ENCODE measurements around the gene KCNJ16.

GRCh38 chr17:70124723-70125122, 49.7 kb downstream of the KCNJ16 start:
- no peak for TF ChIP-seq U2AF2 (optimal IDR thresholded peaks at IDR 0.05; ENCODE audit: low read depth, low read length)
- TF ChIP-seq ZNF134 (CRISPR knock-in tag; conservative IDR thresholded peaks at IDR 0.05), result no peak
- no peak for TF ChIP-seq ZNF592 (IDR thresholded peaks at IDR 0.05)
- no peak for TF ChIP-seq GATA2 (CRISPR knock-in tag; IDR thresholded peaks at IDR 0.05)
- TF ChIP-seq MECOM (CRISPR knock-in tag; IDR thresholded peaks at IDR 0.05), result no peak
- TF ChIP-seq YY1 (IDR thresholded peaks at IDR 0.05; ENCODE audit: borderline replicate concordance in 1 of 3, control insufficient read depth in 1 of 3, extremely low read depth in 1 of 3, insufficient read depth in 3 of 3, insufficient read length in 1 of 3, insufficient replicate concordance in 2 of 3, low read depth in 1 of 3, low read length in 2 of 3), result no peak
- no peak for TF ChIP-seq RBM14 (IDR thresholded peaks at IDR 0.05; ENCODE audit: borderline replicate concordance, insufficient read depth, low read depth, low read length)
- TF ChIP-seq RBM22 (IDR thresholded peaks at IDR 0.05; ENCODE audit: low read depth, low read length, poor library complexity, severe bottlenecking), result no peak
- TF ChIP-seq CTCF (IDR thresholded peaks at IDR 0.05 in 2 of 3, conservative IDR thresholded peaks at IDR 0.05 in 1 of 3; ENCODE audit: insufficient read depth in 2 of 3, low read depth in 1 of 3, low read length in 3 of 3), result no peak
- TF ChIP-seq ZBTB40 (IDR thresholded peaks at IDR 0.05), result no peak
- no peak for TF ChIP-seq ZBTB40 (CRISPR knock-in tag; IDR thresholded peaks at IDR 0.05)
- no peak for TF ChIP-seq U2AF1 (optimal IDR thresholded peaks at IDR 0.05; ENCODE audit: low read depth, low read length)
- TF ChIP-seq KLF16 (IDR thresholded peaks at IDR 0.05), result no peak
- TF ChIP-seq ZC3H4 (CRISPR knock-in tag; IDR thresholded peaks at IDR 0.05; ENCODE audit: borderline replicate concordance), result no peak
- no peak for TF ChIP-seq NCOR1 (IDR thresholded peaks at IDR 0.05)
